Muscle layer of colon (tissue), 2 donors: ENCODE measurements around the gene SH2D6.
A peak's percentile ranks its signal among the peaks of the same experiment; 100 is the strongest.

Experiments
- H3K27ac ChIP-seq: one replicate; pipeline ENCODE4 v1.7.0; 2013; ENCODE audit warnings: low read depth, mild to moderate bottlenecking, low read length, moderate library complexity
- H3K27me3 ChIP-seq, 2 donors: one replicate each; pipeline ENCODE4 v1.7.0; 2013; ENCODE audit warnings: low read length in 2 of 2, mild to moderate bottlenecking in 2 of 2; ENCODE audit not compliant: insufficient read depth in 2 of 2, control insufficient read depth in 1 of 2
- H3K36me3 ChIP-seq: one replicate; pipeline ENCODE4 v1.7.0; 2013; ENCODE audit warnings: mild to moderate bottlenecking, low read length; ENCODE audit not compliant: insufficient read depth
- H3K4me1 ChIP-seq: one replicate; pipeline ENCODE4 v1.7.0; 2013; ENCODE audit warnings: mild to moderate bottlenecking, low read length; ENCODE audit not compliant: insufficient read depth
- H3K4me3 ChIP-seq, 2 donors: one replicate each; pipeline ENCODE4 v1.7.0; 2013; ENCODE audit warnings: low read length in 2 of 2, low read depth in 1 of 2, mild to moderate bottlenecking in 1 of 2, moderate library complexity in 1 of 2
- H3K9ac ChIP-seq: one replicate; pipeline ENCODE4 v1.7.0; 2013; ENCODE audit warnings: low read length
- H3K9me3 ChIP-seq: one replicate; pipeline ENCODE4 v1.7.0; 2013; ENCODE audit warnings: mild to moderate bottlenecking, low read length
- donor health status: abdominal sarcoma.
- donor health status: Adenocarcinoma of cecum.

The SH2D6 gene

GRCh38 chr2:85414761-85415553 lies 3.6 kb upstream of the SH2D6 start:
- Histone ChIP-seq H3K27ac (no peak overlapping the region), H3K9ac (no peak overlapping the region)

GRCh38 chr2:85415980-85416650 lies 2.4 kb upstream of the SH2D6 start:
- Histone ChIP-seq H3K9ac (no peak overlapping the region), H3K4me1 (peaks cover 28% of the 10 kb centered on the region), H3K27ac (no peak overlapping the region), H3K9me3 (no peaks in the 10 kb centered on the region), H3K36me3 (no peaks in the 10 kb centered on the region), H3K27me3 (no peaks in the 10 kb centered on the region), H3K4me3 (no peak overlapping the region)

More at GRCh38 chr2:85414761-85415553, 3.6 kb upstream of the SH2D6 start:
- no peak overlapping the region for H3K4me3 ChIP-seq
- no peaks in the 10 kb centered on the region for H3K9me3 ChIP-seq
- H3K36me3 ChIP-seq = no peaks in the 10 kb centered on the region
- peaks cover 23% of the 10 kb centered on the region for H3K4me1 ChIP-seq
- H3K27me3 ChIP-seq = no peaks in the 10 kb centered on the region

GRCh38 chr2:85419009-85419675 lies 628 bp downstream of the SH2D6 start:
- H3K4me1 ChIP-seq = peaks cover 28% of the 10 kb centered on the region
- no peaks in the 10 kb centered on the region for H3K27me3 ChIP-seq
- H3K36me3 ChIP-seq = no peaks in the 10 kb centered on the region
- H3K9me3 ChIP-seq = no peaks in the 10 kb centered on the region
- peak overlapping the region; percentile 83 for H3K9ac ChIP-seq
- peak overlapping the region; percentile 82 for H3K27ac ChIP-seq
- peak overlapping the region; percentile 72 to 85 for H3K4me3 ChIP-seq

- peak overlapping the region; percentile 68 for H3K27ac ChIP-seq
- H3K9ac ChIP-seq = no peak overlapping the region
- H3K9me3 ChIP-seq = no peaks in the 10 kb centered on the region
- H3K4me1 ChIP-seq = peaks cover 22% of the 10 kb centered on the region
- peak overlapping the region; percentile 41 to 47 for H3K4me3 ChIP-seq
- H3K36me3 ChIP-seq = no peaks in the 10 kb centered on the region
- H3K27me3 ChIP-seq = no peaks in the 10 kb centered on the region
Measured at GRCh38 chr2:85420536-85421259, 2.2 kb downstream of the SH2D6 start.

GRCh38 chr2:85421260-85422071 lies 3.0 kb downstream of the SH2D6 start:
- Histone ChIP-seq H3K27me3 (no peaks in the 10 kb centered on the region), H3K9ac (no peak overlapping the region), H3K27ac (peak overlapping the region; percentile 68), H3K4me3 (peak overlapping the region in 1 of 2 donors; percentile 47), H3K36me3 (no peaks in the 10 kb centered on the region), H3K4me1 (peaks cover 22% of the 10 kb centered on the region), H3K9me3 (no peaks in the 10 kb centered on the region)

GRCh38 chr2:85422072-85422457 lies 3.6 kb downstream of the SH2D6 start:
- Histone ChIP-seq H3K9ac (no peak overlapping the region), H3K27ac (no peak overlapping the region)

GRCh38 chr2:85423525-85423924 lies 5.0 kb downstream of the SH2D6 start:
- no peaks in the 10 kb centered on the region for H3K27me3 ChIP-seq
- H3K36me3 ChIP-seq = no peaks in the 10 kb centered on the region
- H3K9me3 ChIP-seq = no peaks in the 10 kb centered on the region
- peaks cover 18% of the 10 kb centered on the region for H3K4me1 ChIP-seq
- H3K4me3 ChIP-seq = no peak overlapping the region
- no peak overlapping the region for H3K9ac ChIP-seq
- no peak overlapping the region for H3K27ac ChIP-seq

More at GRCh38 chr2:85422072-85422457, 3.6 kb downstream of the SH2D6 start:
- Histone ChIP-seq H3K4me3 (no peak overlapping the region), H3K36me3 (no peaks in the 10 kb centered on the region), H3K4me1 (peaks cover 22% of the 10 kb centered on the region), H3K9me3 (no peaks in the 10 kb centered on the region), H3K27me3 (no peaks in the 10 kb centered on the region)

- Histone ChIP-seq H3K9ac (no peak overlapping the region), H3K27ac (no peak overlapping the region), H3K27me3 (no peaks in the 10 kb centered on the region), H3K36me3 (no peaks in the 10 kb centered on the region), H3K9me3 (no peaks in the 10 kb centered on the region), H3K4me3 (no peak overlapping the region), H3K4me1 (peaks cover 8% of the 10 kb centered on the region)
Measured at GRCh38 chr2:85425588-85425987, 7.1 kb downstream of the SH2D6 start.

GRCh38 chr2:85427300-85427835 lies 8.9 kb downstream of the SH2D6 start:
- Histone ChIP-seq H3K27ac (no peak overlapping the region), H3K9me3 (no peaks in the 10 kb centered on the region), H3K4me1 (no peaks in the 10 kb centered on the region), H3K27me3 (no peaks in the 10 kb centered on the region), H3K36me3 (no peaks in the 10 kb centered on the region), H3K9ac (no peak overlapping the region), H3K4me3 (no peak overlapping the region)

GRCh38 chr2:85428343-85428881 lies 9.9 kb downstream of the SH2D6 start:
- Histone ChIP-seq H3K27ac (no peak overlapping the region), H3K4me1 (peaks cover 2% of the 10 kb centered on the region)

More at GRCh38 chr2:85428343-85428881, 9.9 kb downstream of the SH2D6 start:
- no peak overlapping the region for H3K4me3 ChIP-seq
- no peaks in the 10 kb centered on the region for H3K9me3 ChIP-seq
- H3K36me3 ChIP-seq = no peaks in the 10 kb centered on the region
- H3K27me3 ChIP-seq = no peaks in the 10 kb centered on the region
- no peak overlapping the region for H3K9ac ChIP-seq
